ENCODE results near the gene SIRT7.

Gene SIRT7

GRCh38 chr17:81917565-81918332, at the start of gene SIRT7:
SIRT7 (minus strand) TSS chr17:81918176; CDS start chr17:81918131, 45 bp downstream.
- DNase-seq (ENCODE audit: low spot score), result peak; percentile 90

- DNase-seq (ENCODE audit: low spot score), result no peak
These were observed 49.2 kb upstream of the SIRT7 start for GRCh38 chr17:81967244-81967532.

- no peak for DNase-seq (ENCODE audit: low spot score)
These were observed 48.6 kb upstream of the SIRT7 start for GRCh38 chr17:81966343-81967243.

GRCh38 chr17:81964081-81964849, 46.3 kb upstream of the SIRT7 start:
- no peak for DNase-seq (ENCODE audit: low spot score)

GRCh38 chr17:81962499-81963441, 44.8 kb upstream of the SIRT7 start:
- no peak for DNase-seq (ENCODE audit: low spot score)

GRCh38 chr17:81961521-81962498, 43.8 kb upstream of the SIRT7 start:
- DNase-seq (ENCODE audit: low spot score), result no peak

- DNase-seq (ENCODE audit: low spot score), result no peak
These were observed 43.1 kb upstream of the SIRT7 start, which contains the start of gene NOTUM for GRCh38 chr17:81961087-81961511. NOTUM (minus strand) TSS chr17:81961187; CDS start chr17:81960909, 278 bp downstream.

- no peak for DNase-seq (ENCODE audit: low spot score)
These were observed 42.4 kb upstream of the SIRT7 start for GRCh38 chr17:81960130-81960958.

GRCh38 chr17:81959362-81960129, 41.6 kb upstream of the SIRT7 start:
- DNase-seq (ENCODE audit: low spot score), result peak; percentile 13

GRCh38 chr17:81958633-81959342, 40.8 kb upstream of the SIRT7 start:
- no peak for DNase-seq (ENCODE audit: low spot score)

- DNase-seq (ENCODE audit: low spot score), result no peak
These were observed 39.9 kb upstream of the SIRT7 start for GRCh38 chr17:81957691-81958432.

- DNase-seq (ENCODE audit: low spot score), result no peak
These were observed 38.9 kb upstream of the SIRT7 start for GRCh38 chr17:81956607-81957589.

GRCh38 chr17:81955756-81956544, 38.0 kb upstream of the SIRT7 start:
- DNase-seq (ENCODE audit: low spot score), result no peak

- DNase-seq (ENCODE audit: low spot score), result no peak
These were observed 37.2 kb upstream of the SIRT7 start for GRCh38 chr17:81955058-81955681.
